Mammary epithelial cell (primary cell): ENCODE results near the gene PXDC1.

Source experiments
- EZH2 ChIP-seq: IDR thresholded peaks from 2 replicates; pipeline ENCODE4 v1.6.1; 2012; ENCODE audit warnings: low read length, inconsistent platforms, borderline replicate concordance
- TF ChIP-seq, protein P1 (sequence below), 2 donors: IDR thresholded peaks in 1 of 2; conservative IDR thresholded peaks in 1 of 2; 2 replicates each; pipeline ENCODE4 v1.5.1; 2011 to 2012; ENCODE audit warnings: inconsistent platforms in 2 of 2, low read length in 2 of 2, mild to moderate bottlenecking in 2 of 2, control low read depth in 1 of 2, low read depth in 1 of 2; ENCODE audit not compliant: insufficient read depth in 1 of 2; ENCODE audit errors: extremely low read depth in 1 of 2

DNA sequence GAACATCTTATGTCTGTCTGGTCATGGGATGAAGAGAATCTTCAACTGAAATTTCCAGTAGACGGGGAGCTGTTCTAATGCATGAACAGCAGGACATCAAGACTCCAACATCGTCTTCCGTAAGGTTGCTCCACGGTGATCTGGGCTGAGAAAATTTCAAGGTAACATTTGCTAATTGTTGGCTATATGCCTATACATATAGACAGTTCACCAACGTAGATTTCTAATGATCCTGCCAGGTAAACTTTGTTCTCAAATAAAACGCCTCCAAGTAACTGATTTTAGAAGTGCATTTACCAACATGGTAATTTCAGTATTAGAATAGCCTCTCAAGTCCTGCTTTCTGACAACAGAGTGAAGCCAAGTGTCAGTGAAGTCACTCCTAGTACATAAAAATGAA is 11.3 kb upstream of the PXDC1 start:
- TF ChIP-seq, protein P1, sequence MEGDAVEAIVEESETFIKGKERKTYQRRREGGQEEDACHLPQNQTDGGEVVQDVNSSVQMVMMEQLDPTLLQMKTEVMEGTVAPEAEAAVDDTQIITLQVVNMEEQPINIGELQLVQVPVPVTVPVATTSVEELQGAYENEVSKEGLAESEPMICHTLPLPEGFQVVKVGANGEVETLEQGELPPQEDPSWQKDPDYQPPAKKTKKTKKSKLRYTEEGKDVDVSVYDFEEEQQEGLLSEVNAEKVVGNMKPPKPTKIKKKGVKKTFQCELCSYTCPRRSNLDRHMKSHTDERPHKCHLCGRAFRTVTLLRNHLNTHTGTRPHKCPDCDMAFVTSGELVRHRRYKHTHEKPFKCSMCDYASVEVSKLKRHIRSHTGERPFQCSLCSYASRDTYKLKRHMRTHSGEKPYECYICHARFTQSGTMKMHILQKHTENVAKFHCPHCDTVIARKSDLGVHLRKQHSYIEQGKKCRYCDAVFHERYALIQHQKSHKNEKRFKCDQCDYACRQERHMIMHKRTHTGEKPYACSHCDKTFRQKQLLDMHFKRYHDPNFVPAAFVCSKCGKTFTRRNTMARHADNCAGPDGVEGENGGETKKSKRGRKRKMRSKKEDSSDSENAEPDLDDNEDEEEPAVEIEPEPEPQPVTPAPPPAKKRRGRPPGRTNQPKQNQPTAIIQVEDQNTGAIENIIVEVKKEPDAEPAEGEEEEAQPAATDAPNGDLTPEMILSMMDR (conservative IDR thresholded peaks at IDR 0.05 in 1 of 2, IDR thresholded peaks at IDR 0.05 in 1 of 2; ENCODE audit: extremely low read depth in 1 of 2, insufficient read depth in 1 of 2, low read depth in 1 of 2, low read length in 2 of 2) = no peak
- TF ChIP-seq EZH2 = no peak
